BJ (cell line): Measurements from ENCODE around the gene SCAMP1. TPM values are rescaled to one million over a fixed set of nuclear protein-coding genes. Genes with fewer than 3 reads are reported as not detected.
A peak's percentile ranks its signal among the peaks of the same experiment; 100 is the strongest.

ENCODE experiments used
- CTCF ChIA-PET: fragments of 350-600 bp; formaldehyde crosslinking; extraction: SDS; loops from one replicate; lab custom pipeline; 2021; ENCODE audit warnings: antibody characterized with exemption, inconsistent platforms; lab: Yijun Ruan, JAX
- POLR2A ChIA-PET: fragments of 300-600 bp; sonication (Branson Sonifier 250); formaldehyde crosslinking; extraction: SDS; loops from one replicate; lab custom pipeline; 2021; ENCODE audit warnings: antibody characterized with exemption; lab: Charles Lee
- DNase-seq: peaks from one replicate; pipeline ENCODE4 v3.0.0-alpha.2; 2011; ENCODE audit warnings: low read depth
- H3K27me3 ChIP-seq: 2 replicates; pipeline ENCODE4 v1.6.0; 2011; ENCODE audit warnings: low read length; ENCODE audit not compliant: control insufficient read depth, insufficient read depth
- H3K36me3 ChIP-seq: 2 replicates; pipeline ENCODE4 v1.5.1; 2011; ENCODE audit warnings: low read length; ENCODE audit not compliant: control insufficient read depth, insufficient read depth
- H3K4me3 ChIP-seq: 2 replicates; pipeline ENCODE4 v1.5.1; 2011; ENCODE audit warnings: low read depth, mild to moderate bottlenecking, control low read depth, low read length
- CTCF ChIP-seq: IDR thresholded peaks from 2 replicates; pipeline ENCODE4 v1.5.1; 2011; ENCODE audit warnings: low read depth, mild to moderate bottlenecking, control low read depth, inconsistent platforms, low read length, moderate library complexity; ENCODE audit not compliant: insufficient read depth
- polyA plus RNA-seq: library from polyadenylated mRNA; depleted of rRNA; stranded (reverse); fragments of >200 nt; gene quantifications from 2 replicates; pipeline ENCODE4 v1.2.3, GENCODE V29; 2011

SCAMP1 gene
- polyA plus RNA-seq, 1 experiment, result 26.6 TPM

- H3K36me3 ChIP-seq, result peaks cover 1% of the 10 kb centered on the region; the same call in 1 of the 2 replicates
- H3K4me3 ChIP-seq, result peak overlapping the region; percentile 96
- ChIA-PET CTCF (interaction anchor here (0.6 to 1.2 kb wide), 5 partner anchors 60 to 1275 kb away, joined by 3 read pairs; no protein-coding TSS in a partner anchor), POLR2A (interaction anchor here (0.8 kb wide), 1 partner anchor 66 kb away, joined by 4 read pairs; the partner anchor contains the start of gene AP3B1)
- no peaks in the 10 kb centered on the region for H3K27me3 ChIP-seq
- DNase-seq, result no peak
- TF ChIP-seq CTCF, result peak; percentile 28; the same call in 1 of the 2 replicates
Observed at GRCh38 chr5:78360924-78361630, 660 bp downstream of the SCAMP1 start.

GRCh38 chr5:78361631-78361993, 1.2 kb downstream of the SCAMP1 start:
- POLR2A ChIA-PET, result no interaction called here
- no peak for TF ChIP-seq CTCF
- no peaks in the 10 kb centered on the region for H3K27me3 ChIP-seq
- no peak for DNase-seq
- H3K4me3 ChIP-seq, result peak overlapping the region; percentile 96
- CTCF ChIA-PET, result interaction anchor here (0.7 kb wide), 1 partner anchor 1274 kb away, joined by 3 read pairs; no protein-coding TSS in a partner anchor
- peaks cover 1% of the 10 kb centered on the region; the same call in 1 of the 2 replicates for H3K36me3 ChIP-seq

GRCh38 chr5:78362220-78362619, 1.8 kb downstream of the SCAMP1 start:
- Histone ChIP-seq H3K4me3 (no peak overlapping the region), H3K27me3 (no peaks in the 10 kb centered on the region), H3K36me3 (no peaks in the 10 kb centered on the region)
- TF ChIP-seq CTCF, result no peak
- POLR2A ChIA-PET, result no interaction called here
- CTCF ChIA-PET, result no interaction called here
- no peak for DNase-seq

GRCh38 chr5:78364005-78364404, 3.6 kb downstream of the SCAMP1 start:
- POLR2A ChIA-PET, result no interaction called here
- H3K4me3 ChIP-seq, result no peak overlapping the region
- no peak for TF ChIP-seq CTCF
- DNase-seq, result no peak
- no peaks in the 10 kb centered on the region for H3K36me3 ChIP-seq
- H3K27me3 ChIP-seq, result no peaks in the 10 kb centered on the region
- CTCF ChIA-PET, result no interaction called here

- no peaks in the 10 kb centered on the region for H3K27me3 ChIP-seq
- H3K36me3 ChIP-seq, result no peaks in the 10 kb centered on the region
- ChIA-PET CTCF (no interaction called here), POLR2A (no interaction called here)
- no peak overlapping the region for H3K4me3 ChIP-seq
- no peak for TF ChIP-seq CTCF
- no peak for DNase-seq
Observed at GRCh38 chr5:78367318-78367991, 7.0 kb downstream of the SCAMP1 start.
